NCI-H2227 treated with DMSO at 0.1 percent for 48 hours (cell line): ENCODE results near the gene SMIM41.
A peak's percentile ranks its signal among the peaks of the same experiment; 100 is the strongest.

Source experiments
- DNase-seq: peaks from one replicate; lab custom pipeline; 2025; lab: John Stamatoyannopoulos, UW

Gene SMIM41

DNA sequence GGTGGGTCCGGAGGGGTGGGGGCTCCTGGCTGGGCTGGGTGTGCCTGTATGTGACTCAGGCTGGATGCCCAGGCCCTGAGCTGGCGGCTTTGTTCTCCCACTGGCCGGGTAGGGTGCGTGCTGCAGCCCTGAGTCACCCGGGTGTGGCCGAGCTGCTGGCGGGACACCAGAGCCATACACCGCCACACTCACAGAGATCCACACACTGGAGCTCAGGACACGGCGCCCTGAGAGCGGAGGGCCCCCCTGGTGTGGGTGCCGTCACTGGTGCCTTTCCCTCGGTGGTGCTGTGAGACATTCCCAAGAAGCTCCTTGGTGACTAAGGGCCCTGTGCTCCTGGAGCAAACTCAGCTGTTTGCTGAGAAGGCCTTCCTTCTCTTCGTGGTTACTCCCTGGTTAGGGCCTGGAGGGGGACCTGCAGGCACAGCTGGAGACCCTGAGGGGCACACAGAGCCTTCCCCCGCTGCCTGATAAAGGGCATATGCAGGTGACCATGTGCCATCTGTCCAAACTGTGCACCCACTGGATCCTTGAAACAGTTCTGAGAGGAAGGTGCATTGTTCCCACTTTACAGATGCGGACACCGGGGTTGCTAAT lies 68.0 kb downstream of the SMIM41 start:
- DNase-seq = no peak

- no peak for DNase-seq
Measured at GRCh38 chr12:52147964-52148463, 68.5 kb downstream of the SMIM41 start.

DNA sequence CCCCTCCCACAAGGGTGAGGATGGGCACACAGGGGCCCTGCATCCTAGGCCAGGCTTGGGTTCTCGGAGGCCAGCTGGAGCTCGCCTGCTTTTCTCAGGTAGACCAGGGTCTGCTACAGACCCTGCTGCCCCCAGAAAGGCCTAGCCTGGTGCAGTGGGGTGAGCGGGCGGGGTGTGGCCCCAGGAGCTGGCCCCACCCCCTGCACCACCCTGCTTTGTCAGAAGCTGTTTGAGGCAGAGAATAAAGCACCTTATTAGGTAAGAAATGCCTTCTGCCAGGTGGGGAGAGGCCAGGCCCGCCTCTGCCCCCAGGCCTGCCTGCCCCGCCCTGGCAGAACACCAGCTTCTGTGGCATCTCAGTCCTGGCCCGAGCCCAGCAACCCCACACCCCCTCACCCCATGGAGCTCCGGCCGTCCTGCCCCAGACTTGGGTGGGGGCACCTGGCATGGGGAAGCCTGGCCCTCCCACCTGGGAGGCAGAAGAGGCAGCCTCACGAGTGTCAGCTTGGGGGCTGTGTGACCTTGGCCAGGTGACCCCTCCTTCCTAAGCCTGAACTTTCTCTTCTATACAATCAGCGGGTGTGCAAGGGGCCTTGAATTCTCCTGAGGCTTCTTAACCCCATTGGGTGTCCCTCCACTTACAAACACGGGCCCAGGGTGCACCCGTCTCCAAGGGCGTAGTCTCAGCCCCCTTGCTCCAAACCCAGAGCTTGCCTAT lies 69.1 kb downstream of the SMIM41 start:
- no peak for DNase-seq

DNA sequence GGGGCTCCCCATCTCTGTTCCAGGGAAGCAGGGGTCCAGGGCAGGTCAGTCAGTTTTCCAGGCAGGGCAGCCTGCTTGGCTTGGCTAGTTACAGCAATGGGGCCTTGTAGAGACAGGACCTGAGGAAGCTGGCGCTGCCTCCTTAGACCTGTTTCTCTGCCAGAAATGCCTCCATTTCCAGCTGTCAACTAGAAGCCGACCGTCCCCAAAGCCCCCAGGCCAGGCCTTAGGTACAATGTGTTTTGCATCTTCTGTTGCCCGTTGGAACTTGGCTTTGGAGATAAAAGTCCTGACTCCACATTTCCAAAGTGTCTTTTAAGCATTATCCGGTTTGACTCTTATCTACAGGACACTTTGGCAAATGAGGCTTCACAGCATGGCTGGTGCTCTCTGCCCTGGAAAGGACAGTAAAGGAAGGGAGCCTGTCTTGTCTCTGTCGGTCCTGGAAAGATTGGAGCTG lies 69.7 kb downstream of the SMIM41 start:
- no peak for DNase-seq

DNA sequence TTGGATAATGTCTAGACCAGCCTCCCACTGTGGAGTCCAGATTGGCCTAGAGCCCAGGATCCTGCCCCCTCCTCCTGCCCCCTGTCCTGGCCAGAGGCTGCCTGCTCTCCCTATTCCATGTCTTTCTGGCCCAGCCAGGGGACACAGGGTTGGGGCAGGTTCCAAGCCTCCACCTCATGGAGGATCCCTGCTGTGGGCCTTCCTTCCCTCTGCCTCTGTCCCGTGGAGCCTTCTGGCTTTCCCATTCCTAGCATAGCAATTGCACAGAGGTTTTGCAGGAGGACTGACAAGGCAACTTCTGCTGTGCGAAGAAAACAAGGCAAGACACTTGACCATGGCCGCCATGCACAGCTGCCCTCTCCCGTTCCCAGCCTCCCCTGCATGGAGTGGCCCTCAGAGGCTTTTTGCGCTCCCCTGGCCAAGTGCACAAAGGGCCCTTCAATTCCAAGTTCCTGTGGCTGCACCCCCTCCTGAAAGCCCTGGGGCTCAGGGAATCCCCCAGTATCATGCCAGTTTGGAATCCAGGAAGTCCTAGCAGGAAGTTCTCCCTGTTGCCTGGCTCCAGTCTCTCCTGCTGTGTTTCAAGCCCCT lies 70.2 kb downstream of the SMIM41 start:
- DNase-seq = no peak

DNA sequence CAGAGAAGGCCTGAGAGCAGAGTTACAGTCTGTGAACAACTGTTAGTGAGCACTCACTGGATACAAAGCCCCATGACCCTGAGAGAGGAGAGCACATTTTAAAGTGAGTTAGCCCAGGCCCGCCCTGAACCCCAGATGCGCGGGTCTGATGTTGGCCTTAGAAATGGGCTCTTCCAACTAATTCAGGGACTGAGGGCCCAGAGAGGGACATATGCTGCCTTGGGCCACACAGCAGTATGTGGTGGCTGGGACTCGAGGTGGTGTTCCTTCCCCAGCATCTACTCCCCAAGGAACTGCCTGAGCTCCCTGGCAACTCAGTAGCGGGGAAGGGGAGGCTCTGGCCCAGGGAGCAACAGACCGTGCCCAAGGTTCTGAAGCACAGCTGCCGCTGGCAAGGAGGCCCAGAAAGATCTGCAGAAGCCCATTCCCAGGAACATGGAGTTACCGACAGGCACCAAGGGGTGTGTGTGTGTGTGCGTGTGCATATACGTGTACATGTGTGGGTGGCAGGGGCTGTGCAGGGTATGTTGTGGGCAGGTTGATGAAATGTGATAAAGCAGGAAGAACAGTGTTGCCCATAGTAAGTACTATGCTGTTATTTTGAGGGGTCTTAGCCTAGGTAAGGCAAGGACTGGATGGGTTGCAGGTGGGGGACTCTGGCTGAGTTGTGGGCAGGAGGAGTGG lies 71.8 kb downstream of the SMIM41 start:
- DNase-seq = no peak

GRCh38 chr12:52151837-52152783 lies 72.6 kb downstream of the SMIM41 start:
- no peak for DNase-seq

- DNase-seq = no peak
Measured at GRCh38 chr12:52152905-52153317, 73.4 kb downstream of the SMIM41 start.

GRCh38 chr12:52155048-52155868 lies 75.8 kb downstream of the SMIM41 start:
- no peak for DNase-seq

- DNase-seq = no peak
Measured at GRCh38 chr12:52156311-52156710, 76.8 kb downstream of the SMIM41 start.

DNA sequence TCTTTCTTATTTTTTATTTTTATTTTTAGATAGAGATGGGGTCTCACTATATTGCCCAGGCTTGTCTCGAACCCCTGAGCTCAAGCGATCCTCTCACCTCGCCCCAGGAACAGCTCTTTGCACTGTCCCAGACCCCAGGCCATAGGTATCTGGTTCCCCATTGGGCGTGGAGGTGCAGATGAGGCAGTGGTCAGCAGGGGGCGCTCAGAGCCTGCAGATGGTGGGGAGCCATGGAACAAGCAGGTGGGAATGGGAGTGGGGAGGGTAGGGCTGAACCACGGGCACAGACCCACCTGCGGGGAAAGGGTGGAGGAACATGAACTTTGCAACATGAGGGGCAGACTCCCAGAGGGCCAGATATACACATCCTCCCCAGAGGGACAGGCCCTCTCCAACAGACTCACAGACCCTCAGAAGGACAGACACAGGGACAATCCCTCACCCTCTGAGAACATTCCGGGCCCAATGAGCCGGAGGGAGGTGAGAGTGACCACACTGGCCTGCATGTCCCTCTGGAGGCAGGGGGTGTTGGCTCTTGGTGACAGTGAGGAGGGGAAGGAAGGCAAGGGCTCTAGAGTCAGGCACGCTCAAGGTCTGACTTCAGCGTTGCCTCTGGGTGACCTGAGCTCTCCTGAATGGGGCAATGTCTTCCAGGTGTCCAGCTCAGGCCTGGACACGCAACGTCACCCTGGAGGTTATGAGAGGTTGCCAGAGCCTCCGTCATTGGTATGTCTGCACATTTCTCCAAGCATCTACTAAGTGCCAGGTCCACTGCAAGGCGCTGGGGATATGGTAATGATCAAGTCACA lies 77.5 kb downstream of the SMIM41 start:
- peak; percentile 10 for DNase-seq

GRCh38 chr12:52157566-52158150 lies 78.2 kb downstream of the SMIM41 start:
- DNase-seq = no peak
